GM12891 (cell line): Measurements from ENCODE around the gene ENTREP3.

Experiments used
- POLR2A ChIP-seq: IDR thresholded peaks from 2 replicates; pipeline ENCODE4 v1.6.1; 2011; ENCODE audit warnings: low read depth, low read length, control low read depth
- POU2F2 ChIP-seq: IDR thresholded peaks from 2 replicates; pipeline ENCODE4 v1.6.1; 2011; ENCODE audit warnings: low read depth, mild to moderate bottlenecking, control low read depth, low read length, moderate library complexity
- TAF1 ChIP-seq: IDR thresholded peaks from 2 replicates; pipeline ENCODE4 v1.6.1; 2011; ENCODE audit warnings: low read depth, low read length, control low read depth

GRCh38 chr1:155296661-155297060 lies 41.4 kb upstream of the ENTREP3 start:
- TF ChIP-seq POLR2A, result no peak
- TF ChIP-seq TAF1, result no peak
- TF ChIP-seq POU2F2, result no peak
